ENCODE data around the gene KLHL29. TPM values are rescaled to one million over a fixed set of nuclear protein-coding genes. Genes with fewer than 3 reads are reported as not detected.

Gene KLHL29
- total RNA-seq, 2 donors from 2014 or later = 1.0 to 2.4 TPM

DNA sequence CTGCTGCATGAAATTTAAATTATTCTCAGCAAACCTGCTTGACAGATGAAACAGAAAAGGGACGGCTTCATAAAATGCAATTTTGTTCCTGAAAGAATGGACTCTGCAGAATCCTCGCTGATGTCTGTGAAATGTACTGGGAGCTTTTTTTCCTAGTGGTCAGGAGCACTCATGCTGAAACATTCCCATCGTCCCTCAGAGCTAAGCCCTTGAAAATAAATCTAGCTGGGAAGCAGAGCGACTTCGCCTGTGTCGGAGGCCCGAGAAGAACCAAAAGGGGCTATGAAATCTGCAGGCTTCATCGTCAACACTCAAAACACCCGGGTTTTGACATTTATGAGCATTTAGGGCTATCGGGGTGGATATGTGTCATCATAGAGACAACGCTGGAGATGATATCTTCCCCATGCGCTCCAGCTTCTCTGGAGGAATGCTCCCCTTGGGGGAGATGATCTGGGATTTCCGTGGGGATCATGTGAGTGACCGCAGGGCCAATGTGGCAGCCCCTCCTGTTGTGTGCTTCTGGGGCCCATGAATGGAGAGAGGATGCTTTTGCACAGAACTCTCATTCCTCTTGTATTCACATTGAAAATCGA, 182.3 kb downstream of the KLHL29 start:
- WGBS, 2 experiments (ENCODE audit: insufficient coverage in 1 of 2, insufficient read length in 1 of 2) = 89 to 91% methylated on average over 14 to 15 of the region's 15 CpGs
- no peaks in the 10 kb centered on the region for H3K27me3 ChIP-seq (ENCODE audit: control insufficient read depth, insufficient read depth, low read length, poor library complexity, severe bottlenecking)
- no peak overlapping the region for H3K27ac ChIP-seq (ENCODE audit: low read depth, low read length)
- H3K4me3 ChIP-seq (ENCODE audit: low read length) = no peak overlapping the region
- H3K9me3 ChIP-seq (ENCODE audit: control insufficient read depth, low read length) = no peaks in the 10 kb centered on the region
- Mint-ChIP-seq H3K4me1 (peaks cover 2% of the 10 kb centered on the region), H3K36me3 (ENCODE audit: low read depth) (no peaks in the 10 kb centered on the region), H3K9me3 (no peaks in the 10 kb centered on the region), H3K27me3 (ENCODE audit: insufficient read depth) (no peaks in the 10 kb centered on the region), H3K4me3 (no peak overlapping the region), H3K27ac (no peak overlapping the region)
- H3K36me3 ChIP-seq (ENCODE audit: control insufficient read depth, insufficient read depth, low read length) = no peaks in the 10 kb centered on the region
- TF ChIP-seq, protein P1, sequence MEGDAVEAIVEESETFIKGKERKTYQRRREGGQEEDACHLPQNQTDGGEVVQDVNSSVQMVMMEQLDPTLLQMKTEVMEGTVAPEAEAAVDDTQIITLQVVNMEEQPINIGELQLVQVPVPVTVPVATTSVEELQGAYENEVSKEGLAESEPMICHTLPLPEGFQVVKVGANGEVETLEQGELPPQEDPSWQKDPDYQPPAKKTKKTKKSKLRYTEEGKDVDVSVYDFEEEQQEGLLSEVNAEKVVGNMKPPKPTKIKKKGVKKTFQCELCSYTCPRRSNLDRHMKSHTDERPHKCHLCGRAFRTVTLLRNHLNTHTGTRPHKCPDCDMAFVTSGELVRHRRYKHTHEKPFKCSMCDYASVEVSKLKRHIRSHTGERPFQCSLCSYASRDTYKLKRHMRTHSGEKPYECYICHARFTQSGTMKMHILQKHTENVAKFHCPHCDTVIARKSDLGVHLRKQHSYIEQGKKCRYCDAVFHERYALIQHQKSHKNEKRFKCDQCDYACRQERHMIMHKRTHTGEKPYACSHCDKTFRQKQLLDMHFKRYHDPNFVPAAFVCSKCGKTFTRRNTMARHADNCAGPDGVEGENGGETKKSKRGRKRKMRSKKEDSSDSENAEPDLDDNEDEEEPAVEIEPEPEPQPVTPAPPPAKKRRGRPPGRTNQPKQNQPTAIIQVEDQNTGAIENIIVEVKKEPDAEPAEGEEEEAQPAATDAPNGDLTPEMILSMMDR (conservative IDR thresholded peaks at IDR 0.05) = no peak
- H3K4me1 ChIP-seq (ENCODE audit: control insufficient read depth, insufficient read depth, low read length) = no peaks in the 10 kb centered on the region
- DNase-seq = no peak
- H3K9ac ChIP-seq (ENCODE audit: extremely low read depth, low read length, poor library complexity, severe bottlenecking) = no peak overlapping the region

DNA sequence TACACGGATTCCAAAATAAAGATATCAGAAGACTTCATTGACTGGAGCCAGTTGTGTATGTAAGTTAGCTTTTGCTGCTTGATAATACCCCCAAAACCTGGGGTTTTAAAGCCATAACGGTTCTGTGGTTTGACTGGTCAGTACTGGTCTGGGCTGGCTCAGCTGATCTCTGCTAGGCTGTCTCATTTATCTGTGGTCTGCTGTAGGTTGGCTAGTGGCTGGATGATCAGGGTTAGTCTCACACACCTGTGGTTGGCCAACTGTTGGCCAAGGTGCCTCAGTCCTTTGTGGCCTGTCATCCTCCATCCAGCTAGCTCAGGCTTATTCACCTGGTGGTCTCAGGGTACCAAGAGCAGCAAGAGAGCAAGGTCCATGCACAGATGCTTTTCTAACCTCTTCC, 183.2 kb downstream of the KLHL29 start:
- Mint-ChIP-seq H3K27me3 (ENCODE audit: insufficient read depth) (no peaks in the 10 kb centered on the region), H3K4me3 (no peak overlapping the region), H3K4me1 (peaks cover 2% of the 10 kb centered on the region), H3K9me3 (no peaks in the 10 kb centered on the region), H3K27ac (no peak overlapping the region), H3K36me3 (ENCODE audit: low read depth) (no peaks in the 10 kb centered on the region)
- H3K4me3 ChIP-seq (ENCODE audit: low read length) = no peak overlapping the region
- H3K27me3 ChIP-seq (ENCODE audit: control insufficient read depth, insufficient read depth, low read length, poor library complexity, severe bottlenecking) = no peaks in the 10 kb centered on the region
- no peak overlapping the region for H3K27ac ChIP-seq (ENCODE audit: low read depth, low read length)
- H3K9me3 ChIP-seq (ENCODE audit: control insufficient read depth, low read length) = no peaks in the 10 kb centered on the region
- TF ChIP-seq, protein P1 (conservative IDR thresholded peaks at IDR 0.05) = no peak
- no peaks in the 10 kb centered on the region for H3K4me1 ChIP-seq (ENCODE audit: control insufficient read depth, insufficient read depth, low read length)
- WGBS, 2 experiments (ENCODE audit: insufficient coverage in 1 of 2, insufficient read length in 1 of 2) = 91 to 92% methylated on average over 2 of the region's 2 CpGs
- no peak for DNase-seq
- H3K9ac ChIP-seq (ENCODE audit: extremely low read depth, low read length, poor library complexity, severe bottlenecking) = no peak overlapping the region
- H3K36me3 ChIP-seq (ENCODE audit: control insufficient read depth, insufficient read depth, low read length) = no peaks in the 10 kb centered on the region

DNA sequence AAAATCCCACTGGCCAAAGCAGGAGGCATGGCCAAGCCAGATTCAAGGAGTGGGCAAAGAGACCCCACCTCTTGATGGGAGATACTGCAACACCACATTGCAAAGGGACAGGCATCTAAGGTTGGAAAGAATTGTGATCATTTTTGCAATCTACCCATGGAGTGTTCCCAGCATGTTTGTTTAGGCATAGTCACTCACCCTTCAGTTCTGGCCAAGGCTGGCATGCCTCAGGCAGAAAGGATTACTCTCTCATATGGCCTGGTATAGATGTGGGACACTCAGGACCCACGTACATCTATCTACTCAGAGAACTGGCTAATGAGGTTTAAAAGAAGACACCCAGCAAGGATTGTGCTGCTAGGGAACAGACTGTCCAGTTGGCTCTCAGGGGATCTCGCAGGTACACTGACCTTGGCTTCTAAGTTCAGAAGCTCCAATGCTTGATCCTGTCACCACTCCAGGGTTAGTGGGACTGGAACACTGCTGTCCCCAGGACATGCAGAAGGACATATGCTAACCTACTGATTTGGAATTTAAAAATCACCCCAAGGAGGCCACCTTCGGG, 183.7 kb downstream of the KLHL29 start:
- no peak overlapping the region for H3K4me3 Mint-ChIP-seq
- no peak overlapping the region for H3K27ac Mint-ChIP-seq
- Histone ChIP-seq H3K9me3 (ENCODE audit: control insufficient read depth, low read length) (no peaks in the 10 kb centered on the region), H3K4me1 (ENCODE audit: control insufficient read depth, insufficient read depth, low read length) (no peaks in the 10 kb centered on the region), H3K4me3 (ENCODE audit: low read length) (no peak overlapping the region), H3K36me3 (ENCODE audit: control insufficient read depth, insufficient read depth, low read length) (no peaks in the 10 kb centered on the region), H3K27me3 (ENCODE audit: control insufficient read depth, insufficient read depth, low read length, poor library complexity, severe bottlenecking) (no peaks in the 10 kb centered on the region), H3K9ac (ENCODE audit: extremely low read depth, low read length, poor library complexity, severe bottlenecking) (no peak overlapping the region), H3K27ac (ENCODE audit: low read depth, low read length) (no peak overlapping the region)
- TF ChIP-seq, protein P1 (conservative IDR thresholded peaks at IDR 0.05) = no peak
- no peaks in the 10 kb centered on the region for H3K27me3 Mint-ChIP-seq (ENCODE audit: insufficient read depth)
- 83 to 92% methylated on average over 2 to 3 of the region's 3 CpGs for WGBS, 2 experiments (ENCODE audit: insufficient coverage in 1 of 2, insufficient read length in 1 of 2)
- H3K9me3 Mint-ChIP-seq = no peaks in the 10 kb centered on the region
- peaks cover 2% of the 10 kb centered on the region for H3K4me1 Mint-ChIP-seq
- DNase-seq = no peak
- no peaks in the 10 kb centered on the region for H3K36me3 Mint-ChIP-seq (ENCODE audit: low read depth)

All from endodermal cell (in vitro differentiated cells).